SK-N-SH (cell line): ENCODE measurements around the gene EXOC8. TPM values are rescaled to one million over a fixed set of nuclear protein-coding genes. Genes with fewer than 3 reads are reported as not detected.

Experiments
- CTCF ChIA-PET: fragments of 300-600, 350-600 bp; formaldehyde crosslinking; extraction: SDS; loops from one replicate; lab custom pipeline; 2021; lab: Yijun Ruan, JAX
- POLR2A ChIA-PET: fragments of 350-600 bp; sonication (Branson Sonifier 250); formaldehyde crosslinking; extraction: SDS; loops from one replicate; lab custom pipeline; 2020; ENCODE audit warnings: antibody characterized with exemption, inconsistent platforms; lab: Yijun Ruan, JAX
- DNase-seq: peaks from one replicate; pipeline ENCODE4 v3.0.0; 2012
- H2AFZ ChIP-seq: fragments of 200-600 bp; sonication (generic); 2 replicates; pipeline ENCODE4 v1.8.1; 2016; ENCODE audit warnings: antibody characterized with exemption, mild to moderate bottlenecking, low read depth
- H3F3A ChIP-seq: fragments of 200-600 bp; sonication (generic); replicated peaks from 2 replicates; pipeline ENCODE3; 2016; ENCODE audit warnings: antibody characterized with exemption, mild to moderate bottlenecking; ENCODE audit not compliant: insufficient read depth
- H3K27ac ChIP-seq, 2 experiments: fragments of 200-500 bp in 1 of 2; fragments of 200-600 bp in 1 of 2; sonication (Bioruptor generic) in 1 of 2; sonication (generic), shearing (Covaris generic) in 1 of 2; 2 replicates each; pipeline versions ENCODE4 v1.5.1 to v1.6.1; 2014 to 2016; ENCODE audit warnings: low read depth in 2 of 2, inconsistent platforms in 1 of 2, low read length in 1 of 2, mild to moderate bottlenecking in 1 of 2, mixed read lengths in 1 of 2
- H3K27me3 ChIP-seq: fragments of 200-600 bp; sonication (generic), shearing (Covaris generic); 2 replicates; pipeline ENCODE4 v1.6.1; 2016; ENCODE audit warnings: mixed run types; ENCODE audit not compliant: insufficient read depth
- H3K36me3 ChIP-seq, 2 experiments: fragments of 200-500 bp in 1 of 2; fragments of 200-600 bp in 1 of 2; sonication (Bioruptor generic) in 1 of 2; sonication (generic) in 1 of 2; replicated peaks in 1 of 2; 2 replicates each; pipeline versions ENCODE3 to v1.5.1; 2014 to 2016; ENCODE audit warnings: low read length in 1 of 2, mild to moderate bottlenecking in 1 of 2; ENCODE audit not compliant: insufficient read depth in 2 of 2, control insufficient read depth in 1 of 2
- H3K4me1 ChIP-seq, 2 experiments: fragments of 200-500 bp in 1 of 2; fragments of 200-600 bp in 1 of 2; sonication (Bioruptor generic) in 1 of 2; sonication (generic), shearing (Covaris generic) in 1 of 2; 2 replicates each; pipeline versions ENCODE4 v1.5.1 to v1.6.1; 2014 to 2016; ENCODE audit warnings: low read depth in 1 of 2, low read length in 1 of 2, mixed run types in 1 of 2; ENCODE audit not compliant: insufficient read depth in 2 of 2, control insufficient read depth in 1 of 2
- H3K4me2 ChIP-seq: fragments of 200-600 bp; sonication (generic), shearing (Covaris generic); 2 replicates; pipeline ENCODE4 v1.6.1; 2017; ENCODE audit warnings: mixed run types
- H3K4me3 ChIP-seq, 2 experiments: fragments of 200-500 bp in 1 of 2; fragments of 200-600 bp in 1 of 2; sonication (Bioruptor generic) in 1 of 2; sonication (generic), shearing (Covaris generic) in 1 of 2; 2 replicates each; pipeline versions ENCODE4 v1.5.1 to v1.8.1; 2014 to 2016; ENCODE audit warnings: low read depth in 2 of 2, inconsistent platforms in 1 of 2, low read length in 1 of 2, mild to moderate bottlenecking in 1 of 2, mixed read lengths in 1 of 2, moderate library complexity in 1 of 2
- H3K79me2 ChIP-seq: fragments of 200-600 bp; sonication (generic); 2 replicates; pipeline ENCODE4 v1.8.1; 2017; ENCODE audit warnings: mild to moderate bottlenecking; ENCODE audit not compliant: insufficient read depth
- H3K9ac ChIP-seq: fragments of 200-600 bp; sonication (generic); 2 replicates; pipeline ENCODE4 v1.6.1; 2017; ENCODE audit warnings: mixed run types
- H3K9me2 ChIP-seq: fragments of 200-600 bp; sonication (generic); 2 replicates; pipeline ENCODE4 v1.6.1; 2017; ENCODE audit warnings: mixed run types
- H3K9me3 ChIP-seq: fragments of 200-600 bp; sonication (generic); 2 replicates; pipeline ENCODE4 v1.6.1; 2017; ENCODE audit warnings: mixed run types, mild to moderate bottlenecking, moderate library complexity
- H4K20me1 ChIP-seq: fragments of 200-600 bp; sonication (generic); 2 replicates; pipeline ENCODE4 v1.6.1; 2017; ENCODE audit warnings: mild to moderate bottlenecking, mixed run types; ENCODE audit not compliant: insufficient read depth
- CTCF ChIP-seq: fragments of 200-600 bp; sonication (generic); IDR thresholded peaks from 2 replicates; pipeline ENCODE4 v1.6.1; 2017; ENCODE audit warnings: antibody characterized with exemption, mild to moderate bottlenecking, moderate library complexity
- EP300 ChIP-seq, 2 experiments: IDR thresholded peaks; 2 replicates each; pipeline versions ENCODE4 v1.4.0 to v1.6.1; 2012; ENCODE audit warnings: borderline replicate concordance in 1 of 2, low read depth in 1 of 2, low read length in 1 of 2
- FOXJ3 ChIP-seq: sonication (generic); formaldehyde crosslinking; IDR thresholded peaks from 2 replicates; pipeline ENCODE4 v1.5.1; 2020; ENCODE audit warnings: mild to moderate bottlenecking, missing genetic modification reagents
- GATA2 ChIP-seq: sonication (generic); formaldehyde crosslinking; IDR thresholded peaks from 2 replicates; pipeline ENCODE4 v1.5.0; 2020; ENCODE audit warnings: mild to moderate bottlenecking, missing genetic modification reagents
- MEF2A ChIP-seq: IDR thresholded peaks from 2 replicates; pipeline ENCODE4 v1.4.0; 2012; ENCODE audit warnings: low read depth, borderline replicate concordance
- MXI1 ChIP-seq: IDR thresholded peaks from 2 replicates; pipeline ENCODE4 v1.6.1; 2012; ENCODE audit warnings: mild to moderate bottlenecking, low read depth, low read length, improper control_type of control experiment
- NRF1 ChIP-seq: IDR thresholded peaks from 2 replicates; pipeline ENCODE4 v1.6.1; 2012; ENCODE audit warnings: low read depth, mild to moderate bottlenecking, low read length
- RAD21 ChIP-seq: IDR thresholded peaks from 2 replicates; pipeline ENCODE4 v1.6.1; 2012; ENCODE audit warnings: mild to moderate bottlenecking, low read length
- RFX5 ChIP-seq: IDR thresholded peaks from 2 replicates; pipeline ENCODE4 v1.6.1; 2012; ENCODE audit warnings: mild to moderate bottlenecking, improper control_type of control experiment, low read length
- SMC3 ChIP-seq: IDR thresholded peaks from 2 replicates; pipeline ENCODE4 v1.6.1; 2012; ENCODE audit warnings: low read depth, low read length, improper control_type of control experiment
- TEAD4 ChIP-seq: IDR thresholded peaks from 2 replicates; pipeline ENCODE4 v1.4.0; 2012; ENCODE audit warnings: mild to moderate bottlenecking, borderline replicate concordance; ENCODE audit not compliant: insufficient read depth
- USF1 ChIP-seq: IDR thresholded peaks from 2 replicates; pipeline ENCODE4 v1.4.0; 2012; ENCODE audit warnings: low read depth, borderline replicate concordance
- USF2 ChIP-seq: fragments of 150-350 bp; IDR thresholded peaks from 2 replicates; pipeline ENCODE4 v1.6.1; 2017; ENCODE audit warnings: antibody characterized with exemption, low read length, low read depth, borderline replicate concordance
- YY1 ChIP-seq: IDR thresholded peaks from 2 replicates; pipeline ENCODE4 v1.4.0; 2012; ENCODE audit warnings: low read depth, mild to moderate bottlenecking
- WGBS: methylation state at CpG from one replicate; pipeline ENCODE4 v1.1.6; 2017; ENCODE audit warnings: low lambda C conversion rate; 5-methylcytosine and 5-hydroxymethylcytosine counted together
- polyA plus RNA-seq, 3 experiments: library from polyadenylated mRNA; depleted of rRNA; stranded (reverse); fragments of >200 nt; gene quantifications; 2 replicates each; pipeline ENCODE4 v1.2.3, GENCODE V29; 2012
- TF ChIP-seq, protein P1 (sequence below): IDR thresholded peaks from 2 replicates; pipeline ENCODE4 v1.6.1; 2012; ENCODE audit warnings: mild to moderate bottlenecking, low read depth, low read length, moderate library complexity
- TF ChIP-seq, protein P2 (sequence below): IDR thresholded peaks from 2 replicates; pipeline ENCODE4; 2012
- TF ChIP-seq, protein P3 (sequence below): IDR thresholded peaks from 2 replicates; pipeline ENCODE4 v1.4.0; 2012; ENCODE audit warnings: low read depth
- TF ChIP-seq, protein P4 (sequence below): IDR thresholded peaks from 2 replicates; pipeline ENCODE4 v1.4.0; 2012; ENCODE audit warnings: low read depth, borderline replicate concordance

EXOC8 gene
- polyA plus RNA-seq, 1 of the 3 experiments (the other 2 are of a cell fraction): 2.1 TPM

DNA sequence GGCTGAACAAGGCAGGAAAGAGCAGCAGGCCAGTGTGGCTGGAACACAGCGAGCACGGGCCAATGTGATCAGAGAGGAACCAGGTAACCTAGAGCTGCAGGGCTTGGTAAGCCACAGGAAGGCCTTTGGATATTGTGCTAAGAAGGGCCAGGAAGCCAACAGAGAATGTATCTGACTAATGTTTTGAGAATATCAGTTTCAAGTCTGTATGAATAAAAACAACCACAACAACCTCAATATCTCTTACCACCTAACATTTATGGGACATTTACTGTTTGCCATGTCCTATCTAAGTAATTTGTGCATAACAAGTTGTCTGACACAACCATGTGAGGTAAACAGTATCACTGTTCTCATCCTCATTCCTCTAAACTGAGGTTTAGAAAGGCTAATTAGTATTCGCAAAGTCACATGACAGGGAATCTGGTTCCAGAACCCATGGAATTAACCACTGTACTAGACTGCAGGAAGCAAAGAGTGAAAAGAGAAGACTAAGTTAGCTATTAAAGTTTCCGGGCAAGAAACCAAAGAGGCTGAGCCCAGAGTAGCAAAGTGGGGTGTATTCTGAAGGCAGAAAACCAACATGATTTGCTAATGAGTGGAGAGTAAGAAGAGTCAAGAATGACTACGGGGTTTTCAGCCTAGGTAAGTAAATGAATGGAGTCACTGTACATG is 39.4 kb upstream of the EXOC8 start:
- peaks cover 25% of the 10 kb centered on the region; the same call in 1 of the 2 replicates for H4K20me1 ChIP-seq
- 90% methylated on average over 5 of the region's 5 CpGs for WGBS
- H3K9me3 ChIP-seq: no peaks in the 10 kb centered on the region
- H3F3A ChIP-seq: no peaks in the 10 kb centered on the region
- no peaks in the 10 kb centered on the region for H3K9me2 ChIP-seq
- no peaks in the 10 kb centered on the region for H3K27me3 ChIP-seq
- H3K4me2 ChIP-seq: no peak overlapping the region
- TF ChIP-seq, protein P1, sequence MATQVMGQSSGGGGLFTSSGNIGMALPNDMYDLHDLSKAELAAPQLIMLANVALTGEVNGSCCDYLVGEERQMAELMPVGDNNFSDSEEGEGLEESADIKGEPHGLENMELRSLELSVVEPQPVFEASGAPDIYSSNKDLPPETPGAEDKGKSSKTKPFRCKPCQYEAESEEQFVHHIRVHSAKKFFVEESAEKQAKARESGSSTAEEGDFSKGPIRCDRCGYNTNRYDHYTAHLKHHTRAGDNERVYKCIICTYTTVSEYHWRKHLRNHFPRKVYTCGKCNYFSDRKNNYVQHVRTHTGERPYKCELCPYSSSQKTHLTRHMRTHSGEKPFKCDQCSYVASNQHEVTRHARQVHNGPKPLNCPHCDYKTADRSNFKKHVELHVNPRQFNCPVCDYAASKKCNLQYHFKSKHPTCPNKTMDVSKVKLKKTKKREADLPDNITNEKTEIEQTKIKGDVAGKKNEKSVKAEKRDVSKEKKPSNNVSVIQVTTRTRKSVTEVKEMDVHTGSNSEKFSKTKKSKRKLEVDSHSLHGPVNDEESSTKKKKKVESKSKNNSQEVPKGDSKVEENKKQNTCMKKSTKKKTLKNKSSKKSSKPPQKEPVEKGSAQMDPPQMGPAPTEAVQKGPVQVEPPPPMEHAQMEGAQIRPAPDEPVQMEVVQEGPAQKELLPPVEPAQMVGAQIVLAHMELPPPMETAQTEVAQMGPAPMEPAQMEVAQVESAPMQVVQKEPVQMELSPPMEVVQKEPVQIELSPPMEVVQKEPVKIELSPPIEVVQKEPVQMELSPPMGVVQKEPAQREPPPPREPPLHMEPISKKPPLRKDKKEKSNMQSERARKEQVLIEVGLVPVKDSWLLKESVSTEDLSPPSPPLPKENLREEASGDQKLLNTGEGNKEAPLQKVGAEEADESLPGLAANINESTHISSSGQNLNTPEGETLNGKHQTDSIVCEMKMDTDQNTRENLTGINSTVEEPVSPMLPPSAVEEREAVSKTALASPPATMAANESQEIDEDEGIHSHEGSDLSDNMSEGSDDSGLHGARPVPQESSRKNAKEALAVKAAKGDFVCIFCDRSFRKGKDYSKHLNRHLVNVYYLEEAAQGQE: no peak
- TF ChIP-seq, protein P2, sequence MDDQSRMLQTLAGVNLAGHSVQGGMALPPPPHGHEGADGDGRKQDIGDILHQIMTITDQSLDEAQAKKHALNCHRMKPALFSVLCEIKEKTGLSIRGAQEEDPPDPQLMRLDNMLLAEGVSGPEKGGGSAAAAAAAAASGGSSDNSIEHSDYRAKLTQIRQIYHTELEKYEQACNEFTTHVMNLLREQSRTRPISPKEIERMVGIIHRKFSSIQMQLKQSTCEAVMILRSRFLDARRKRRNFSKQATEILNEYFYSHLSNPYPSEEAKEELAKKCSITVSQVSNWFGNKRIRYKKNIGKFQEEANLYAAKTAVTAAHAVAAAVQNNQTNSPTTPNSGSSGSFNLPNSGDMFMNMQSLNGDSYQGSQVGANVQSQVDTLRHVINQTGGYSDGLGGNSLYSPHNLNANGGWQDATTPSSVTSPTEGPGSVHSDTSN: no peak
- TF ChIP-seq CTCF: no peak
- no peak for TF ChIP-seq MEF2A
- TF ChIP-seq, protein P3, sequence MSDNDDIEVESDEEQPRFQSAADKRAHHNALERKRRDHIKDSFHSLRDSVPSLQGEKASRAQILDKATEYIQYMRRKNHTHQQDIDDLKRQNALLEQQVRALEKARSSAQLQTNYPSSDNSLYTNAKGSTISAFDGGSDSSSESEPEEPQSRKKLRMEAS: no peak
- no peak for TF ChIP-seq RAD21
- TF ChIP-seq YY1: no peak
- TF ChIP-seq MXI1: no peak
- no peak for TF ChIP-seq RFX5
- no peak for TF ChIP-seq FOXJ3 (CRISPR knock-in tag)
- TF ChIP-seq NRF1: no peak
- TF ChIP-seq, protein P4, sequence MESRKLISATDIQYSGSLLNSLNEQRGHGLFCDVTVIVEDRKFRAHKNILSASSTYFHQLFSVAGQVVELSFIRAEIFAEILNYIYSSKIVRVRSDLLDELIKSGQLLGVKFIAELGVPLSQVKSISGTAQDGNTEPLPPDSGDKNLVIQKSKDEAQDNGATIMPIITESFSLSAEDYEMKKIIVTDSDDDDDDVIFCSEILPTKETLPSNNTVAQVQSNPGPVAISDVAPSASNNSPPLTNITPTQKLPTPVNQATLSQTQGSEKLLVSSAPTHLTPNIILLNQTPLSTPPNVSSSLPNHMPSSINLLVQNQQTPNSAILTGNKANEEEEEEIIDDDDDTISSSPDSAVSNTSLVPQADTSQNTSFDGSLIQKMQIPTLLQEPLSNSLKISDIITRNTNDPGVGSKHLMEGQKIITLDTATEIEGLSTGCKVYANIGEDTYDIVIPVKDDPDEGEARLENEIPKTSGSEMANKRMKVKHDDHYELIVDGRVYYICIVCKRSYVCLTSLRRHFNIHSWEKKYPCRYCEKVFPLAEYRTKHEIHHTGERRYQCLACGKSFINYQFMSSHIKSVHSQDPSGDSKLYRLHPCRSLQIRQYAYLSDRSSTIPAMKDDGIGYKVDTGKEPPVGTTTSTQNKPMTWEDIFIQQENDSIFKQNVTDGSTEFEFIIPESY: no peak
- no peak for TF ChIP-seq USF1
- TF ChIP-seq SMC3: no peak
- TF ChIP-seq TEAD4: no peak
- TF ChIP-seq EP300 (IDR thresholded peaks at IDR 0.05; ENCODE audit: borderline replicate concordance in 1 of 2, low read depth in 1 of 2, low read length in 1 of 2): no peak
- no peak for TF ChIP-seq USF2
- TF ChIP-seq GATA2 (CRISPR knock-in tag): no peak
- CTCF ChIA-PET: interaction anchor here (1.0 to 1.5 kb wide), 2 partner anchors 7 to 226 kb away, joined by 3 read pairs; no protein-coding TSS in a partner anchor
- H3K9ac ChIP-seq: no peak overlapping the region
- H3K27ac ChIP-seq: no peak overlapping the region
- no peak overlapping the region for H3K4me3 ChIP-seq
- peaks cover 97% of the 10 kb centered on the region for H3K79me2 ChIP-seq
- no peak for DNase-seq
- H2AFZ ChIP-seq: no peak overlapping the region
- POLR2A ChIA-PET: no interaction called here
- peaks cover 0 to 2% of the 10 kb centered on the region in 2 experiments; a peak in 2 of 4 replicates for H3K4me1 ChIP-seq
- peaks cover 0 to 4% of the 10 kb centered on the region in 2 experiments for H3K36me3 ChIP-seq
